Fibroblast of pulmonary artery (primary cell): ENCODE measurements around the gene MAML2.
A peak's percentile ranks its signal among the peaks of the same experiment; 100 is the strongest.

Source experiments
- DNase-seq: peaks from one replicate; pipeline ENCODE4 v3.0.0-alpha.2; 2010; ENCODE audit warnings: low read depth
- H3K4me3 ChIP-seq: replicated peaks from 2 replicates; pipeline ENCODE4 v1.5.1; 2011; ENCODE audit warnings: low read depth, mild to moderate bottlenecking, control low read depth, low read length, moderate library complexity
- CTCF ChIP-seq: IDR thresholded peaks from 2 replicates; pipeline ENCODE4 v1.5.1; 2011; ENCODE audit warnings: mild to moderate bottlenecking, control low read depth, low read length, inconsistent platforms; ENCODE audit errors: missing control alignments

MAML2 gene

DNA sequence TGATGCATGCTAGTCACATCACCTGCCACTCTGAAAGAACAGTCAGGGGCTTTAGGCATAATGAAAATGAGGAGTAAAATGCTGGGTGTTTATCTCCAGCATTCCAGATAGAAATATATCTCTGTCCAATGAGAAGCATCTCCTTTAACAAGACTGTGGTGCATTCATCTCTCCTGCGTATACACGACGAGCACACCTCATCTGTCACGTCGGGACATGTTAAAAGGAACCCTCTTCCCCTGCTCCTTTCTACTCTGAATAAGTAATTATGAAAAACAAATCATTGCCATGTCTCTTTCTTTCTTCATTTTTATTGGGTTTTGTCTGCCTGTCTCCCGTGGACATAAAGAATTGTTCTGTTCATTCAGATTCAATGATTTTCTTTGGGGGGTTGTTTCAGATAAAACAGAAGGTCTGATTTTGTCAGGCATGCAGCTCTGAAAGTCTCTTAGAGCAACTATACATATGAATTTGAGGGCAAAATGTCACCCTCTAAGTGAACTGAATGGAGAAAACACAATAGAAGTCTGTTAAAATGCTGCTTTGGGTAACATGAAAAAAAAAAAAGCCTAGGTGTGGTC is 195.0 kb downstream of the MAML2 start:
- TF ChIP-seq CTCF = no peak
- H3K4me3 ChIP-seq = no peak overlapping the region
- DNase-seq = no peak

- no peak overlapping the region for H3K4me3 ChIP-seq
- TF ChIP-seq CTCF = no peak
- DNase-seq = no peak
Measured at GRCh38 chr11:96147186-96147585, 195.8 kb downstream of the MAML2 start.

DNA sequence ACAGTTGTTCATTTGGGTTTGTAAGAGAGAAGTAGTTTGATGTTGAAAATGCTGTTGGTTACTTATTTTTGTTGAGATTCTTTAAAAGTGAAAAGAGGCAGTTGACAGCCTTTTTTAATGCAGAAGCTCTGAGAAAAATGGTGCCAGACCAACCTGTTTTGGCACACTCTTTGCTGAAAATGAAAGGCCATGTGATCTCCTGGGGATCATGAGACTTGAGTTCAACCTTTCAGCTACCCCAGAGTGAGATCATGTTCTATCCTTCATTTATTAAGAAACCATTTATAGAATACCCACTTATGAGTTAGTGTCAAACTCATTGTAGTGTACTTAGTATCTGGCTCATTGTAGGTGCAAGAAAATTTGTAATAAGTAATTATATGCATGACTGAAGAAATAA is 196.2 kb downstream of the MAML2 start:
- TF ChIP-seq CTCF = no peak
- no peak overlapping the region for H3K4me3 ChIP-seq
- no peak for DNase-seq

GRCh38 chr11:96145163-96145585 is 197.8 kb downstream of the MAML2 start:
- H3K4me3 ChIP-seq = no peak overlapping the region
- DNase-seq = peak; percentile 44
- TF ChIP-seq CTCF = no peak

DNA sequence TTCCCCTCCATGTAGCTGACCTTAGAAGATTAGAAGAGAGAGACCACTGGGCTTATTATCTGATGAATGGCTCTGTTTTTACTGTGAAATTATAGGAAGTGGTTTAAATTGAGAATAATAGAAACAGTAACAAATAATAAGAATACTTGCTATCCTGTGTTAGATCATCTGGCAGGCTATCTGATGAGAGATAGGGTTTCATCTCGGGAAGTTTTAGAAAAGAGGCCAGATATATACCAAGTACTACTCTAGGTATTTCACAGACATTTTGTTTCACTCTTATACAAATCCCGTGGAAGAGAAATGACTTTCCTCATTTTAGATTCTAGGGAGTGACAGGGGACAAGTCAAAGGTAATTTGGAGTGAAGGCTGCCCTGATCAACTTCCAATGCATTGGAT is 198.4 kb downstream of the MAML2 start:
- H3K4me3 ChIP-seq = no peak overlapping the region
- no peak for DNase-seq
- no peak for TF ChIP-seq CTCF

GRCh38 chr11:96143041-96143521 is 199.9 kb downstream of the MAML2 start:
- DNase-seq = peak; percentile 67
- H3K4me3 ChIP-seq = no peak overlapping the region
- TF ChIP-seq CTCF = no peak

DNA sequence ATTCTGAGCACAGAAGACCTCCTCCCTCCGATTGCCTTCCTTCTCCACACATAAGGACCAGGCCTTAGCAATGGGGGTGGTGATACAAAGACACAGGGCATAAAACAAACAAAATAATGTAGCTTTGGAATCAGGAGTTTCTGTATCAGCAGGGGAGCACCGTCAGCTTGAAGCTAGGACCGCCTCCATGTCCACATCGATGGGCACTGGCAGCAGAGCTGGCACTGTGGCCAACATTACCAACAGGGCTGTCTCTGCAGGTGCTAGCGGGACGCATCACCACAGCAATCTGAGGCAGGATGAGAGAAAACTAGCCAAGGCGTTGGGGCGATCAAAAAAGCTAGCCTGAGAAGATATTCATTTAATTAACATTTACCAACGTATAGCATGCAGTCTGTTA is 201.4 kb downstream of the MAML2 start:
- no peak for DNase-seq
- no peak overlapping the region for H3K4me3 ChIP-seq
- no peak for TF ChIP-seq CTCF
